ENCODE results near the gene LPCAT1. TPM values are rescaled to one million over a fixed set of nuclear protein-coding genes. Genes with fewer than 3 reads are reported as not detected.
"Not testable (repeated sequence)": the region's sequence is repeated elsewhere in the genome, so short reads cannot be mapped to it uniquely, and the experiment has no call there.

LPCAT1 gene
- total RNA-seq, 1 donor from 2014 or later: 74.8 TPM

- intact Hi-C loops (cut with micrococcal nuclease): no loop called here
Observed at GRCh38 chr5:1468629-1469527, 54.9 kb downstream of the LPCAT1 start.

- intact Hi-C loops (cut with micrococcal nuclease): no loop called here
Observed at GRCh38 chr5:1468247-1468612, 55.5 kb downstream of the LPCAT1 start.

- intact Hi-C loops (cut with micrococcal nuclease): no loop called here
Observed at GRCh38 chr5:1467341-1468246, 56.2 kb downstream of the LPCAT1 start.

- intact Hi-C loops (cut with micrococcal nuclease): no loop called here
Observed at GRCh38 chr5:1466631-1467265, 57.0 kb downstream of the LPCAT1 start.

- intact Hi-C loops (cut with micrococcal nuclease): no loop called here
Observed at GRCh38 chr5:1465966-1466471, 57.7 kb downstream of the LPCAT1 start.

GRCh38 chr5:1465117-1465516 lies 58.6 kb downstream of the LPCAT1 start:
- intact Hi-C loops (cut with micrococcal nuclease): no loop called here

GRCh38 chr5:1464511-1464910 lies 59.2 kb downstream of the LPCAT1 start:
- intact Hi-C loops (cut with micrococcal nuclease): no loop called here

- intact Hi-C loops (cut with micrococcal nuclease): no loop called here
Observed at GRCh38 chr5:1464096-1464446, 59.7 kb downstream of the LPCAT1 start.

GRCh38 chr5:1463326-1464095 lies 60.2 kb downstream of the LPCAT1 start:
- intact Hi-C loops (cut with micrococcal nuclease): no loop called here

GRCh38 chr5:1462358-1462757 lies 61.4 kb downstream of the LPCAT1 start:
- intact Hi-C loops (cut with micrococcal nuclease): no loop called here

- intact Hi-C loops (cut with micrococcal nuclease): no loop called here
Observed at GRCh38 chr5:1461396-1461795, 62.4 kb downstream of the LPCAT1 start.

GRCh38 chr5:1460054-1460682 lies 63.6 kb downstream of the LPCAT1 start:
- intact Hi-C loops (cut with micrococcal nuclease): no loop called here

- intact Hi-C loops (cut with micrococcal nuclease): not testable (repeated sequence)
Observed at GRCh38 chr5:1459435-1459834, 64.3 kb downstream of the LPCAT1 start.

- intact Hi-C loops (cut with micrococcal nuclease): not testable (repeated sequence)
Observed at GRCh38 chr5:1456110-1456881, 67.5 kb downstream of the LPCAT1 start.

- intact Hi-C loops (cut with micrococcal nuclease): no loop called here
Observed at GRCh38 chr5:1453613-1454012, 70.1 kb downstream of the LPCAT1 start.

GRCh38 chr5:1449081-1449630 lies 74.6 kb downstream of the LPCAT1 start:
- intact Hi-C loops (cut with micrococcal nuclease): no loop called here

- intact Hi-C loops (cut with micrococcal nuclease): no loop called here
Observed at GRCh38 chr5:1448511-1449011, 75.2 kb downstream of the LPCAT1 start.

- intact Hi-C loops (cut with micrococcal nuclease): no loop called here
Observed at GRCh38 chr5:1447671-1448361, 75.9 kb downstream of the LPCAT1 start.

Measured in T-helper 1 cell treated with Interleukin-12 subunit alpha and Interleukin-12 subunit beta and Interleukin-4 antibody, amounts not matched to agents 30 ng/mL and 1 ng/mL, for 36 hours (primary cell).